Measurements from ENCODE around the gene INPP5A.

INPP5A gene

GRCh38 chr10:132714096-132714985 is 176.8 kb downstream of the INPP5A start:
- no peak for DNase-seq (ENCODE audit: low read depth)
- TF ChIP-seq CTCF (IDR thresholded peaks at IDR 0.05; ENCODE audit: low read length, missing control alignments): no peak
- no peak overlapping the region for H3K4me3 ChIP-seq (replicated peaks; ENCODE audit: low read depth, low read length)

GRCh38 chr10:132714986-132715775 is 177.6 kb downstream of the INPP5A start:
- no peak for TF ChIP-seq CTCF (IDR thresholded peaks at IDR 0.05; ENCODE audit: low read length, missing control alignments)
- H3K4me3 ChIP-seq (replicated peaks; ENCODE audit: low read depth, low read length): no peak overlapping the region
- DNase-seq (ENCODE audit: low read depth): no peak

GRCh38 chr10:132715776-132716680 is 178.4 kb downstream of the INPP5A start:
- TF ChIP-seq CTCF (IDR thresholded peaks at IDR 0.05; ENCODE audit: low read length, missing control alignments): no peak
- no peak overlapping the region for H3K4me3 ChIP-seq (replicated peaks; ENCODE audit: low read depth, low read length)
- DNase-seq (ENCODE audit: low read depth): no peak

GRCh38 chr10:132716691-132717490 is 179.3 kb downstream of the INPP5A start:
- H3K4me3 ChIP-seq (replicated peaks; ENCODE audit: low read depth, low read length): no peak overlapping the region
- TF ChIP-seq CTCF (IDR thresholded peaks at IDR 0.05; ENCODE audit: low read length, missing control alignments): no peak

GRCh38 chr10:132721725-132722124 is 184.1 kb downstream of the INPP5A start:
- H3K4me3 ChIP-seq (replicated peaks; ENCODE audit: low read depth, low read length): no peak overlapping the region
- no peak for TF ChIP-seq CTCF (IDR thresholded peaks at IDR 0.05; ENCODE audit: low read length, missing control alignments)
- DNase-seq (ENCODE audit: low read depth): no peak

More at GRCh38 chr10:132716691-132717490, 179.3 kb downstream of the INPP5A start:
- DNase-seq (ENCODE audit: low read depth): no peak
